Stimulated activated memory B cell treated with anti-CD40 and anti-IgM and Interleukin-4, amounts not matched to agents 10 μg/mL and 1 μg/mL and 100 μg/mL, for 72 hours (primary cell): ENCODE results near the gene BNIP2.
"Not testable (repeated sequence)": the region's sequence is repeated elsewhere in the genome, so short reads cannot be mapped to it uniquely, and the experiment has no call there.

ENCODE experiments used
- ATAC-seq: fragments of 150-1000 bp; cut with Tn5 transposase; 2 replicates; pipeline ENCODE4 v1.10.0; 2021
- H3K27ac Mint-ChIP-seq: one replicate; pipeline ENCODE4 v1.8.0; 2022; ENCODE audit warnings: mild to moderate bottlenecking, mixed read lengths
- H3K27me3 Mint-ChIP-seq: one replicate; pipeline ENCODE4 v1.8.0; 2022; ENCODE audit warnings: mixed read lengths
- H3K36me3 Mint-ChIP-seq: one replicate; pipeline ENCODE4 v1.8.0; 2022; ENCODE audit warnings: mixed read lengths
- H3K4me1 Mint-ChIP-seq: one replicate; pipeline ENCODE4 v1.8.0; 2022; ENCODE audit warnings: mixed read lengths
- H3K4me3 Mint-ChIP-seq: one replicate; pipeline ENCODE4 v1.8.0; 2022; ENCODE audit warnings: mild to moderate bottlenecking, moderate library complexity, mixed read lengths
- H3K9me3 Mint-ChIP-seq: one replicate; pipeline ENCODE4 v1.8.0; 2022; ENCODE audit warnings: mixed read lengths

The BNIP2 gene

GRCh38 chr15:59668556-59668955 is 20.6 kb downstream of the BNIP2 start:
- Mint-ChIP-seq H3K27ac (no peak overlapping the region), H3K27me3 (no peaks in the 10 kb centered on the region), H3K36me3 (peaks cover 26% of the 10 kb centered on the region), H3K4me3 (no peak overlapping the region), H3K4me1 (no peaks in the 10 kb centered on the region), H3K9me3 (no peaks in the 10 kb centered on the region)
- ATAC-seq = no peak

- no peak for ATAC-seq
- no peak overlapping the region for H3K4me3 Mint-ChIP-seq
- no peak overlapping the region for H3K27ac Mint-ChIP-seq
- no peaks in the 10 kb centered on the region for H3K9me3 Mint-ChIP-seq
- H3K36me3 Mint-ChIP-seq = peaks cover 20% of the 10 kb centered on the region
- no peaks in the 10 kb centered on the region for H3K4me1 Mint-ChIP-seq
- H3K27me3 Mint-ChIP-seq = no peaks in the 10 kb centered on the region
Observed at GRCh38 chr15:59662260-59662659, 26.9 kb downstream of the BNIP2 start.

- Mint-ChIP-seq H3K36me3 (peaks cover 14% of the 10 kb centered on the region), H3K27ac (no peak overlapping the region), H3K4me1 (no peaks in the 10 kb centered on the region), H3K4me3 (no peak overlapping the region), H3K27me3 (no peaks in the 10 kb centered on the region), H3K9me3 (no peaks in the 10 kb centered on the region)
- no peak for ATAC-seq
Observed at GRCh38 chr15:59659366-59659765, 29.8 kb downstream of the BNIP2 start.

- H3K9me3 Mint-ChIP-seq = no peaks in the 10 kb centered on the region
- ATAC-seq = no peak
- H3K27ac Mint-ChIP-seq = no peak overlapping the region
- peaks cover 14% of the 10 kb centered on the region for H3K36me3 Mint-ChIP-seq
- H3K4me3 Mint-ChIP-seq = no peak overlapping the region
- H3K4me1 Mint-ChIP-seq = no peaks in the 10 kb centered on the region
- H3K27me3 Mint-ChIP-seq = no peaks in the 10 kb centered on the region
Observed at GRCh38 chr15:59657635-59658125, 31.4 kb downstream of the BNIP2 start.

GRCh38 chr15:59656897-59657634 is 32.1 kb downstream of the BNIP2 start, which contains the start of gene GTF2A2:
GTF2A2 (minus strand) TSS chr15:59657515; CDS start chr15:59652277, 5,238 bp downstream.
- no peaks in the 10 kb centered on the region for H3K4me1 Mint-ChIP-seq
- peak; percentile 100 for ATAC-seq
- H3K27ac Mint-ChIP-seq = no peak within 1 kb of the TSS
- peaks cover 14% of the 10 kb centered on the region for H3K36me3 Mint-ChIP-seq
- no peaks in the 10 kb centered on the region for H3K27me3 Mint-ChIP-seq
- no peak within 1 kb of the TSS for H3K4me3 Mint-ChIP-seq
- no peaks in the 10 kb centered on the region for H3K9me3 Mint-ChIP-seq

- Mint-ChIP-seq H3K4me1 (no peaks in the 10 kb centered on the region), H3K9me3 (no peaks in the 10 kb centered on the region), H3K27ac (no peak overlapping the region), H3K27me3 (no peaks in the 10 kb centered on the region), H3K36me3 (peaks cover 11% of the 10 kb centered on the region), H3K4me3 (no peak overlapping the region)
- ATAC-seq = no peak
Observed at GRCh38 chr15:59654046-59654445, 35.1 kb downstream of the BNIP2 start.

- Mint-ChIP-seq H3K4me3 (no peak overlapping the region), H3K9me3 (no peaks in the 10 kb centered on the region), H3K36me3 (peaks cover 21% of the 10 kb centered on the region), H3K4me1 (no peaks in the 10 kb centered on the region), H3K27me3 (no peaks in the 10 kb centered on the region), H3K27ac (no peak overlapping the region)
- ATAC-seq = no peak
Observed at GRCh38 chr15:59649603-59650002, 39.5 kb downstream of the BNIP2 start.

- H3K27me3 Mint-ChIP-seq = no peaks in the 10 kb centered on the region
- no peak overlapping the region for H3K4me3 Mint-ChIP-seq
- no peak overlapping the region for H3K27ac Mint-ChIP-seq
- H3K4me1 Mint-ChIP-seq = no peaks in the 10 kb centered on the region
- H3K36me3 Mint-ChIP-seq = peaks cover 25% of the 10 kb centered on the region
- no peak for ATAC-seq
- H3K9me3 Mint-ChIP-seq = no peaks in the 10 kb centered on the region
Observed at GRCh38 chr15:59647085-59647484, 42.0 kb downstream of the BNIP2 start.

GRCh38 chr15:59646277-59646676 is 42.8 kb downstream of the BNIP2 start:
- H3K36me3 Mint-ChIP-seq = peaks cover 25% of the 10 kb centered on the region
- H3K9me3 Mint-ChIP-seq = no peaks in the 10 kb centered on the region
- H3K27me3 Mint-ChIP-seq = no peaks in the 10 kb centered on the region
- no peak overlapping the region for H3K27ac Mint-ChIP-seq
- no peak overlapping the region for H3K4me3 Mint-ChIP-seq
- ATAC-seq = no peak
- no peaks in the 10 kb centered on the region for H3K4me1 Mint-ChIP-seq

GRCh38 chr15:59645812-59646211 is 43.3 kb downstream of the BNIP2 start:
- peaks cover 25% of the 10 kb centered on the region for H3K36me3 Mint-ChIP-seq
- H3K27ac Mint-ChIP-seq, ATAC-seq, H3K27me3 Mint-ChIP-seq, H3K4me1 Mint-ChIP-seq, H3K9me3 Mint-ChIP-seq, H3K4me3 Mint-ChIP-seq: not testable (repeated sequence)

GRCh38 chr15:59644756-59645155 is 44.4 kb downstream of the BNIP2 start:
- no peaks in the 10 kb centered on the region for H3K4me1 Mint-ChIP-seq
- peaks cover 20% of the 10 kb centered on the region for H3K36me3 Mint-ChIP-seq
- no peaks in the 10 kb centered on the region for H3K27me3 Mint-ChIP-seq
- no peak overlapping the region for H3K27ac Mint-ChIP-seq
- no peak overlapping the region for H3K4me3 Mint-ChIP-seq
- no peaks in the 10 kb centered on the region for H3K9me3 Mint-ChIP-seq
- no peak for ATAC-seq

GRCh38 chr15:59642351-59642750 is 46.8 kb downstream of the BNIP2 start:
- H3K4me1 Mint-ChIP-seq = no peaks in the 10 kb centered on the region
- no peak overlapping the region for H3K4me3 Mint-ChIP-seq
- ATAC-seq = no peak
- no peaks in the 10 kb centered on the region for H3K9me3 Mint-ChIP-seq
- H3K36me3 Mint-ChIP-seq = peaks cover 32% of the 10 kb centered on the region
- H3K27me3 Mint-ChIP-seq = no peaks in the 10 kb centered on the region
- H3K27ac Mint-ChIP-seq = no peak overlapping the region

GRCh38 chr15:59637507-59637906 is 51.6 kb downstream of the BNIP2 start:
- not testable (repeated sequence) for ATAC-seq

GRCh38 chr15:59636184-59636583 is 52.9 kb downstream of the BNIP2 start:
- Mint-ChIP-seq H3K4me3 (no peak overlapping the region), H3K36me3 (peaks cover 32% of the 10 kb centered on the region), H3K9me3 (no peaks in the 10 kb centered on the region), H3K4me1 (no peaks in the 10 kb centered on the region), H3K27me3 (no peaks in the 10 kb centered on the region), H3K27ac (no peak overlapping the region)
- no peak for ATAC-seq

More at GRCh38 chr15:59637507-59637906, 51.6 kb downstream of the BNIP2 start:
- peaks cover 32% of the 10 kb centered on the region for H3K36me3 Mint-ChIP-seq
- H3K27ac Mint-ChIP-seq, H3K4me3 Mint-ChIP-seq, H3K9me3 Mint-ChIP-seq, H3K4me1 Mint-ChIP-seq, H3K27me3 Mint-ChIP-seq: not testable (repeated sequence)

GRCh38 chr15:59632714-59633113 is 56.4 kb downstream of the BNIP2 start:
- Mint-ChIP-seq H3K36me3 (peaks cover 18% of the 10 kb centered on the region), H3K4me3 (no peak overlapping the region), H3K27ac (no peak overlapping the region), H3K4me1 (no peaks in the 10 kb centered on the region), H3K27me3 (no peaks in the 10 kb centered on the region), H3K9me3 (no peaks in the 10 kb centered on the region)
- no peak for ATAC-seq

GRCh38 chr15:59622289-59622688 is 66.8 kb downstream of the BNIP2 start:
- Mint-ChIP-seq H3K36me3 (no peaks in the 10 kb centered on the region), H3K4me1 (no peaks in the 10 kb centered on the region), H3K4me3 (no peak overlapping the region), H3K27ac (no peak overlapping the region), H3K27me3 (peaks cover 9% of the 10 kb centered on the region), H3K9me3 (no peaks in the 10 kb centered on the region)
- peak; percentile 88 for ATAC-seq
